ENCODE data around the gene ALPL.

The ALPL gene

GRCh38 chr1:21587602-21587953 is 78.4 kb downstream of the ALPL start:
- TF ChIP-seq, protein P1, sequence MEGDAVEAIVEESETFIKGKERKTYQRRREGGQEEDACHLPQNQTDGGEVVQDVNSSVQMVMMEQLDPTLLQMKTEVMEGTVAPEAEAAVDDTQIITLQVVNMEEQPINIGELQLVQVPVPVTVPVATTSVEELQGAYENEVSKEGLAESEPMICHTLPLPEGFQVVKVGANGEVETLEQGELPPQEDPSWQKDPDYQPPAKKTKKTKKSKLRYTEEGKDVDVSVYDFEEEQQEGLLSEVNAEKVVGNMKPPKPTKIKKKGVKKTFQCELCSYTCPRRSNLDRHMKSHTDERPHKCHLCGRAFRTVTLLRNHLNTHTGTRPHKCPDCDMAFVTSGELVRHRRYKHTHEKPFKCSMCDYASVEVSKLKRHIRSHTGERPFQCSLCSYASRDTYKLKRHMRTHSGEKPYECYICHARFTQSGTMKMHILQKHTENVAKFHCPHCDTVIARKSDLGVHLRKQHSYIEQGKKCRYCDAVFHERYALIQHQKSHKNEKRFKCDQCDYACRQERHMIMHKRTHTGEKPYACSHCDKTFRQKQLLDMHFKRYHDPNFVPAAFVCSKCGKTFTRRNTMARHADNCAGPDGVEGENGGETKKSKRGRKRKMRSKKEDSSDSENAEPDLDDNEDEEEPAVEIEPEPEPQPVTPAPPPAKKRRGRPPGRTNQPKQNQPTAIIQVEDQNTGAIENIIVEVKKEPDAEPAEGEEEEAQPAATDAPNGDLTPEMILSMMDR (IDR thresholded peaks at IDR 0.05; ENCODE audit: control insufficient read depth, insufficient read depth, low read depth, low read length, missing control alignments), result no peak

GRCh38 chr1:21589618-21590017 is 80.4 kb downstream of the ALPL start:
- H3K4me3 ChIP-seq (ENCODE audit: control insufficient read depth, low read depth, low read length), result no peak overlapping the region
- DNase-seq (ENCODE audit: low read depth), result no peak
- TF ChIP-seq, protein P1 (IDR thresholded peaks at IDR 0.05; ENCODE audit: control insufficient read depth, insufficient read depth, low read depth, low read length, missing control alignments), result no peak

More at GRCh38 chr1:21587602-21587953, 78.4 kb downstream of the ALPL start:
- no peak for DNase-seq (ENCODE audit: low read depth)
- no peak overlapping the region for H3K4me3 ChIP-seq (ENCODE audit: control insufficient read depth, low read depth, low read length)

- TF ChIP-seq, protein P1 (IDR thresholded peaks at IDR 0.05; ENCODE audit: control insufficient read depth, insufficient read depth, low read depth, low read length, missing control alignments), result no peak
- DNase-seq (ENCODE audit: low read depth), result no peak
- no peak overlapping the region for H3K4me3 ChIP-seq (ENCODE audit: control insufficient read depth, low read depth, low read length)
Observed at GRCh38 chr1:21590126-21590880, 81.1 kb downstream of the ALPL start.

- DNase-seq (ENCODE audit: low read depth), result no peak
- TF ChIP-seq, protein P1 (IDR thresholded peaks at IDR 0.05; ENCODE audit: control insufficient read depth, insufficient read depth, low read depth, low read length, missing control alignments), result no peak
- H3K4me3 ChIP-seq (ENCODE audit: control insufficient read depth, low read depth, low read length), result no peak overlapping the region
Observed at GRCh38 chr1:21590934-21591333, 81.7 kb downstream of the ALPL start.

GRCh38 chr1:21592086-21592865 is 83.1 kb downstream of the ALPL start:
- DNase-seq (ENCODE audit: low read depth), result no peak
- TF ChIP-seq, protein P1 (IDR thresholded peaks at IDR 0.05; ENCODE audit: control insufficient read depth, insufficient read depth, low read depth, low read length, missing control alignments), result no peak
- H3K4me3 ChIP-seq (ENCODE audit: control insufficient read depth, low read depth, low read length), result no peak overlapping the region

GRCh38 chr1:21593231-21593630 is 84.0 kb downstream of the ALPL start:
- TF ChIP-seq, protein P1 (IDR thresholded peaks at IDR 0.05; ENCODE audit: control insufficient read depth, insufficient read depth, low read depth, low read length, missing control alignments), result no peak
- no peak for DNase-seq (ENCODE audit: low read depth)
- H3K4me3 ChIP-seq (ENCODE audit: control insufficient read depth, low read depth, low read length), result no peak overlapping the region

Measured in AG09309 (cell line).